ENCODE results near the gene HECTD4. TPM values are rescaled to one million over a fixed set of nuclear protein-coding genes. Genes with fewer than 3 reads are reported as not detected.
"Not testable (repeated sequence)": the region's sequence is repeated elsewhere in the genome, so short reads cannot be mapped to it uniquely, and the experiment has no call there.

HECTD4 gene
- total and polyA plus RNA-seq, 7 donors: 2.1 to 22.8 (median 14.6) TPM

- ATAC-seq (no peak), DNase-seq (no peak)
- no peak for TF ChIP-seq CTCF (IDR thresholded peaks at IDR 0.05)
- 81 to 89% (median 88%) methylated on average over 4 of the region's 4 CpGs for WGBS, 3 donors
- intact Hi-C loops (cut with DNase I): loop anchor here (10.0 kb wide), 3 partner anchors 85 to 195 kb away; no protein-coding TSS in a partner anchor
- no peaks in the 10 kb centered on the region for H3K4me1 ChIP-seq
- H3K36me3 ChIP-seq (ENCODE audit: insufficient read depth in 1 of 2, low read depth in 1 of 2): peaks cover 0 to 100% of the 10 kb centered on the region in 2 donors
- H3K27ac ChIP-seq: no peak overlapping the region
- H3K27me3 ChIP-seq (ENCODE audit: insufficient read depth in 3 of 3, low read length in 2 of 3): no peaks in the 10 kb centered on the region
- no peaks in the 10 kb centered on the region for H3K9me3 ChIP-seq
- no peak overlapping the region for H3K4me3 ChIP-seq
These were observed 152.1 kb downstream of the HECTD4 start for GRCh38 chr12:112230136-112230535.

GRCh38 chr12:112226768-112227167 lies 155.5 kb downstream of the HECTD4 start:
- H3K9me3 ChIP-seq: no peaks in the 10 kb centered on the region
- ATAC-seq (no peak), DNase-seq (no peak)
- H3K27ac ChIP-seq: no peak overlapping the region
- no peaks in the 10 kb centered on the region for H3K4me1 ChIP-seq
- no peaks in the 10 kb centered on the region for H3K27me3 ChIP-seq (ENCODE audit: insufficient read depth in 3 of 3, low read length in 2 of 3)
- WGBS, 3 donors: 91 to 94% (median 92%) methylated on average over 3 of the region's 3 CpGs
- H3K36me3 ChIP-seq (ENCODE audit: insufficient read depth in 1 of 2, low read depth in 1 of 2): peaks cover 0 to 93% of the 10 kb centered on the region in 2 donors
- TF ChIP-seq CTCF (IDR thresholded peaks at IDR 0.05): no peak
- intact Hi-C loops (cut with DNase I): no loop called here
- no peak overlapping the region for H3K4me3 ChIP-seq

GRCh38 chr12:112220628-112221027 lies 161.6 kb downstream of the HECTD4 start:
- intact Hi-C loops (cut with DNase I); DNase-seq; H3K4me3 ChIP-seq; H3K9me3 ChIP-seq; ATAC-seq; H3K27me3 ChIP-seq (ENCODE audit: insufficient read depth in 3 of 3, low read length in 2 of 3); H3K27ac ChIP-seq; H3K4me1 ChIP-seq: not testable (repeated sequence)
- WGBS, 3 donors: 90 to 91% (median 91%) methylated on average over 7 of the region's 7 CpGs
- peaks cover 0 to 85% of the 10 kb centered on the region in 2 donors for H3K36me3 ChIP-seq (ENCODE audit: insufficient read depth in 1 of 2, low read depth in 1 of 2)

GRCh38 chr12:112219195-112219594 lies 163.0 kb downstream of the HECTD4 start:
- no peaks in the 10 kb centered on the region for H3K27me3 ChIP-seq (ENCODE audit: insufficient read depth in 3 of 3, low read length in 2 of 3)
- WGBS, 3 donors: 56 to 81% (median 79%) methylated on average over 11 of the region's 11 CpGs
- no peak overlapping the region for H3K27ac ChIP-seq
- H3K9me3 ChIP-seq: no peaks in the 10 kb centered on the region
- no peak for DNase-seq
- no peak for TF ChIP-seq CTCF (IDR thresholded peaks at IDR 0.05)
- no peak overlapping the region for H3K4me3 ChIP-seq
- no peak for ATAC-seq
- H3K4me1 ChIP-seq: no peaks in the 10 kb centered on the region
- intact Hi-C loops (cut with DNase I): loop anchor here in 1 of 2 donors (10.0 kb wide), 1 partner anchor 164 kb away; no protein-coding TSS in a partner anchor
- peaks cover 0 to 87% of the 10 kb centered on the region in 2 donors for H3K36me3 ChIP-seq (ENCODE audit: insufficient read depth in 1 of 2, low read depth in 1 of 2)

GRCh38 chr12:112218150-112218549 lies 164.1 kb downstream of the HECTD4 start:
- H3K27ac ChIP-seq: no peak overlapping the region
- intact Hi-C loops (cut with DNase I): loop anchor here in 1 of 2 donors (10.0 kb wide), 1 partner anchor 163 kb away; no protein-coding TSS in a partner anchor
- ATAC-seq: no peak
- H3K36me3 ChIP-seq (ENCODE audit: insufficient read depth in 1 of 2, low read depth in 1 of 2): peaks cover 0 to 91% of the 10 kb centered on the region in 2 donors
- H3K9me3 ChIP-seq: no peaks in the 10 kb centered on the region
- 52 to 81% (median 56%) methylated on average over 3 of the region's 3 CpGs for WGBS, 3 donors
- H3K4me1 ChIP-seq: no peaks in the 10 kb centered on the region
- H3K27me3 ChIP-seq (ENCODE audit: insufficient read depth in 3 of 3, low read length in 2 of 3): no peaks in the 10 kb centered on the region
- no peak overlapping the region for H3K4me3 ChIP-seq
- DNase-seq: no peak
- TF ChIP-seq CTCF (IDR thresholded peaks at IDR 0.05): no peak

Data from psoas muscle (tissue), 8 donors.